Panc1 (cell line): ENCODE measurements around the gene TMEM132C. TPM values are rescaled to one million over a fixed set of nuclear protein-coding genes. Genes with fewer than 3 reads are reported as not detected.

ENCODE experiments used
- ATAC-seq: fragments of 200-7000 bp; cut with Tn5 transposase; 2 replicates; pipeline ENCODE4 v1.9.1; 2020; ENCODE audit warnings: mild to moderate bottlenecking, moderate library complexity
- BruUV-seq: library from RNA; stranded (reverse); fragments of 400-500 nt; replicated peaks from 2 replicates; lab custom pipeline; 2021; lab: Mats Ljungman, UMichigan
- CTCF ChIA-PET: fragments of 300-600 bp; sonication (Branson Sonifier 250); formaldehyde crosslinking; loops from one replicate; lab custom pipeline; 2022; ENCODE audit warnings: antibody characterized with exemption; lab: Charles Lee
- POLR2A ChIA-PET: fragments of 300-600 bp; sonication (Branson Sonifier 250); formaldehyde crosslinking; loops from one replicate; lab custom pipeline; 2022; ENCODE audit warnings: antibody characterized with exemption; lab: Charles Lee
- DNase-seq: peaks from one replicate; pipeline ENCODE4 v3.0.0-alpha.2; 2010; ENCODE audit warnings: low read depth, low spot score
- H3K27ac ChIP-seq: 2 replicates; pipeline ENCODE4 v1.5.1; 2011; ENCODE audit warnings: mild to moderate bottlenecking, low read length, inconsistent platforms
- H3K27me3 ChIP-seq: fragments of 200-500 bp; sonication (Bioruptor generic); 2 replicates; pipeline ENCODE4 v1.6.0; 2014; ENCODE audit warnings: low read length, inconsistent platforms; ENCODE audit not compliant: control insufficient read depth, insufficient read depth
- H3K36me3 ChIP-seq: fragments of 200-500 bp; sonication (Bioruptor generic); 2 replicates; pipeline ENCODE4 v1.5.1; 2014; ENCODE audit warnings: inconsistent platforms, mild to moderate bottlenecking, low read length, moderate library complexity; ENCODE audit not compliant: control insufficient read depth, insufficient read depth
- H3K4me1 ChIP-seq: 2 replicates; pipeline ENCODE4 v1.5.1; 2011; ENCODE audit warnings: inconsistent platforms, mild to moderate bottlenecking, low read length, moderate library complexity; ENCODE audit not compliant: control insufficient read depth, insufficient read depth
- H3K4me3 ChIP-seq, 2 experiments: 2 replicates each; pipeline ENCODE4 v1.5.1; 2011 to 2012; ENCODE audit warnings: low read depth in 2 of 2, low read length in 2 of 2, mild to moderate bottlenecking in 2 of 2, inconsistent platforms in 1 of 2, moderate library complexity in 1 of 2
- H3K9me3 ChIP-seq: fragments of 200-500 bp; sonication (Bioruptor generic); 2 replicates; pipeline ENCODE4 v1.5.1; 2014; ENCODE audit warnings: low read depth, mild to moderate bottlenecking, inconsistent platforms, low read length, moderate library complexity; ENCODE audit not compliant: control insufficient read depth, insufficient read depth
- CTCF ChIP-seq: fragments of 450-650 bp; IDR thresholded peaks from 2 replicates; pipeline ENCODE4 v1.5.1; 2017; ENCODE audit warnings: mild to moderate bottlenecking
- POLR2AphosphoS5 ChIP-seq: IDR thresholded peaks from 2 replicates; pipeline ENCODE4 v1.6.1; 2012; ENCODE audit warnings: mild to moderate bottlenecking, low read depth, low read length, moderate library complexity
- REST ChIP-seq, 2 experiments: IDR thresholded peaks; 2 replicates each; pipeline ENCODE4 v1.6.1; 2011 to 2012; ENCODE audit warnings: low read depth in 2 of 2, control low read depth in 1 of 2, low read length in 1 of 2, mild to moderate bottlenecking in 1 of 2, moderate library complexity in 1 of 2; ENCODE audit not compliant: insufficient read depth in 1 of 2
- SIN3A ChIP-seq: IDR thresholded peaks from 2 replicates; pipeline ENCODE4 v1.6.1; 2012; ENCODE audit warnings: low read depth, mild to moderate bottlenecking, low read length, moderate library complexity, borderline replicate concordance; ENCODE audit not compliant: insufficient read depth
- TCF7L2 ChIP-seq: IDR thresholded peaks from 2 replicates; pipeline ENCODE4 v1.6.1; 2011; ENCODE audit warnings: mild to moderate bottlenecking, low read depth, low read length, inconsistent platforms
- in situ Hi-C: cut with HindIII; loops from 2 replicates; pipeline ENCODE4 v1.10.0; 2016; ENCODE audit warnings: low sequenced_read_pairs, low pct_unique_long_range_greater_than_20kb
- intact Hi-C: fragments of 100-400 bp; cut with micrococcal nuclease; formaldehyde crosslinking; loops from one replicate; pipeline ENCODE4 v1.10.0; 2022; ENCODE audit not compliant: unreplicated experiment
- total RNA-seq: library from RNA; stranded (reverse); gene quantifications from one replicate; pipeline ENCODE4 v1.2.1, GENCODE V29; 2021; ENCODE audit not compliant: unreplicated experiment

TMEM132C gene
- total RNA-seq, 1 experiment from 2014 or later = not detected

- intact Hi-C loops (no loop called here), in situ Hi-C loops (no loop called here)
- H3K27me3 ChIP-seq = peaks cover 4% of the 10 kb centered on the region; the same call in 1 of the 2 replicates
- TF ChIP-seq POLR2AphosphoS5 (no peak), TCF7L2 (no peak), SIN3A (no peak), REST (IDR thresholded peaks at IDR 0.05; ENCODE audit: insufficient read depth in 1 of 2, low read depth in 2 of 2, low read length in 1 of 2) (no peak), CTCF (no peak)
- DNase-seq = no peak
- ChIA-PET POLR2A (no interaction called here), CTCF (no interaction called here)
- H3K4me1 ChIP-seq = no peaks in the 10 kb centered on the region
- no peak overlapping the region for H3K4me3 ChIP-seq
- H3K36me3 ChIP-seq = no peaks in the 10 kb centered on the region
- H3K9me3 ChIP-seq = no peaks in the 10 kb centered on the region
- no peak overlapping the region for H3K27ac ChIP-seq
- BruUV-seq = no TSS peak
- ATAC-seq = no peak
These were observed 246.4 kb downstream of the TMEM132C start for GRCh38 chr12:128513331-128513730.

- POLR2A ChIA-PET = no interaction called here
- CTCF ChIA-PET = no interaction called here
- no peak overlapping the region for H3K27ac ChIP-seq
- intact Hi-C loops = no loop called here
- no peaks in the 10 kb centered on the region for H3K36me3 ChIP-seq
- in situ Hi-C loops = no loop called here
- ATAC-seq (no peak; the same call in 1 of the 2 replicates), DNase-seq (no peak)
- no TSS peak for BruUV-seq
- H3K27me3 ChIP-seq = peaks cover 4% of the 10 kb centered on the region; the same call in 1 of the 2 replicates
- no peaks in the 10 kb centered on the region for H3K4me1 ChIP-seq
- H3K4me3 ChIP-seq = no peak overlapping the region
- H3K9me3 ChIP-seq = no peaks in the 10 kb centered on the region
- TF ChIP-seq CTCF (no peak), POLR2AphosphoS5 (no peak), TCF7L2 (no peak), SIN3A (no peak), REST (IDR thresholded peaks at IDR 0.05; ENCODE audit: insufficient read depth in 1 of 2, low read depth in 2 of 2, low read length in 1 of 2) (no peak)
These were observed 246.9 kb downstream of the TMEM132C start for GRCh38 chr12:128513831-128514230.
